Heart right ventricle (tissue), 16 donors: ENCODE measurements around the gene GPER1. TPM values are rescaled to one million over a fixed set of nuclear protein-coding genes. Genes with fewer than 3 reads are reported as not detected.

ENCODE experiments used
- ATAC-seq, 8 donors: fragments of 200-7000 bp; cut with Tn5 transposase; one replicate each; pipeline ENCODE4 v1.9.1; 2020; ENCODE audit warnings: mild to moderate bottlenecking in 8 of 8, moderate library complexity in 8 of 8, moderate number of reproducible peaks in 1 of 8
- DNase-seq, 2 donors: peaks; one replicate each; pipeline ENCODE4 v3.0.0-alpha.2; 2020
- H3K27ac ChIP-seq, 10 donors: fragments of 200-600 bp; sonication (generic) in 2 of 10; one replicate each; pipeline versions ENCODE4 v1.5.0 to v1.8.0; 2020 to 2022; ENCODE audit warnings: mild to moderate bottlenecking in 3 of 10
- H3K27me3 ChIP-seq, 7 donors: fragments of 200-600 bp; one replicate each; pipeline ENCODE4 v1.8.0; 2021 to 2022; ENCODE audit warnings: mild to moderate bottlenecking in 2 of 7
- H3K36me3 ChIP-seq, 9 donors: fragments of 200-600 bp; sonication (generic) in 1 of 9; one replicate each; pipeline versions ENCODE4 v1.5.0 to v1.8.0; 2020 to 2022; ENCODE audit warnings: mild to moderate bottlenecking in 2 of 9
- H3K4me1 ChIP-seq, 9 donors: fragments of 200-600 bp; sonication (generic) in 1 of 9; one replicate each; pipeline versions ENCODE4 v1.5.0 to v1.8.0; 2020 to 2022; ENCODE audit warnings: mild to moderate bottlenecking in 4 of 9
- H3K4me3 ChIP-seq, 10 donors: fragments of 200-600 bp; sonication (generic) in 2 of 10; one replicate each; pipeline versions ENCODE4 v1.5.0 to v1.8.0; 2020 to 2022; ENCODE audit warnings: mild to moderate bottlenecking in 7 of 10, moderate library complexity in 2 of 10
- H3K9me3 ChIP-seq, 11 donors: fragments of 200-600 bp in 10 of 11; sonication (generic) in 2 of 11; one replicate each; pipeline versions ENCODE4 v1.5.0 to v1.8.0; 2013 to 2022; ENCODE audit warnings: mild to moderate bottlenecking in 2 of 11, control low read depth in 1 of 11, moderate library complexity in 1 of 11
- CTCF ChIP-seq, 9 donors: fragments of 200-600 bp; sonication (generic) in 2 of 9; IDR thresholded peaks; one replicate each; pipeline versions ENCODE4 v1.5.0 to v1.8.0; 2021 to 2022; ENCODE audit warnings: antibody characterized with exemption in 9 of 9, mild to moderate bottlenecking in 5 of 9, moderate library complexity in 1 of 9
- WGBS, 2 donors: extraction: QIAGEN DNeasy Blood & Tissue Kit; methylation state at CpG; one replicate each; pipeline ENCODE4 v1.1.7; 2013; ENCODE audit warnings: inconsistent platforms in 1 of 2; 5-methylcytosine and 5-hydroxymethylcytosine counted together
- intact Hi-C, 10 donors: fragments of 100-400 bp; cut with DNase I; formaldehyde crosslinking; loops; one replicate each; pipeline versions ENCODE4 v1.11.1 to v1.14.2; 2022
- polyA plus RNA-seq, 2 donors: library from polyadenylated mRNA; stranded (reverse); fragments of 200-250 nt; gene quantifications; one replicate each; pipeline ENCODE4 v1.2.3, GENCODE V29; 2013
- total RNA-seq, 10 donors: library from RNA; stranded (reverse); fragmentation: NEBNext Ultra II Directional in 3 of 10; extraction: Animal tissue kit (Norgen Biotek cat#: 25700) in 3 of 10; gene quantifications; one replicate each; pipeline versions ENCODE4 v1.2.1 to v1.2.4, GENCODE V29; 2021 to 2023
- donor health status: Arrhythmogenic right ventricular cardiomyopathy.
- donor health status: ischemic (EF 13 %, LVEDD 7.1; RV severe dilation, severe dysfunction).
- donor health status: healthy with polysubstance abuse.
- donor health status: DM: no; HTN: yes; CAD: no.
- donor health status: DM: no; HTN: no; CAD: no.
- donor health status: ischemic (EF 25% LVEDD 6.9; RV normal size, moderate dysfunction).
- donor health status: ischemic (EF 25% LVEDD 5.7; RV mildly dilated, moderate dysfunction).
- donor health status: healthy.
- donor health status: DM: yes; HTN: yes; CAD: no.
- donor health status: Ischemic cardiomyopathy.
- donor health status: ischemic (EF 35%, LVEDD 5.7; RV mildly dilated, moderate dysfunction).
- donor health status: nonischemic (EF 11% LVEDD 7.7; RV severe dilation, severe dysfunction).
- donor health status: DM: yes; HTN: yes; CAD: no.
- donor health status: PGD.
- donor health status: ischemic (EF 29% LVEDD 5.4; RV normal size, mild dysfunction).
- donor health status: nonischemic (EF 23%, LVEDD 6.1; RV moderate dilation, normal function).

GPER1 gene
- total and polyA plus RNA-seq, 12 donors: 1.1 to 4.7 (median 1.9) TPM

DNA sequence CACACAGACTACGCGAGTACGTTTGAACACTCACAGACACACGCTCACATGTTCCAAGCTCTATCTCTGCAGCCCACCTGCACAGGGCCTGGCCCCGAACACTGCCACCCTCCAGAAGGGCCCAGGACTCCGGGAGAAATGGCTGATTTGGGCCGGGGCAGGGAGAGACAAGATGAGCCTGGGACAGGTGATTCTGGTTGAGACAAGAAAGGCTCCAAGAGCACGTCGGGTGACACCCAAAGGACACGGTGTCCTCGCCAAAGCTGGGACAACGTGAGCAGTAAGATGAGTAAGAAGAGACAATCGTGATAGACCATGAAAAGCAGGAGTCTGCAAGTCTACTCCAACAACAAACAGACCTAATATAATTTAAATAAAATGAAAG, 9.2 kb downstream of the GPER1 start:
- ATAC-seq (no peak), DNase-seq (no peak)
- no peak for TF ChIP-seq CTCF (IDR thresholded peaks at IDR 0.05)
- Histone ChIP-seq H3K9me3 (no peaks in the 10 kb centered on the region), H3K4me3 (no peak overlapping the region), H3K36me3 (peaks cover 0 to 26% (median 1%) of the 10 kb centered on the region in 9 donors), H3K27ac (no peak overlapping the region), H3K27me3 (no peaks in the 10 kb centered on the region), H3K4me1 (peaks cover 0 to 16% (median 9%) of the 10 kb centered on the region in 9 donors)
- intact Hi-C loops: no loop called here
- 91 to 93% methylated on average over 13 of the region's 13 CpGs for WGBS, 2 donors

DNA sequence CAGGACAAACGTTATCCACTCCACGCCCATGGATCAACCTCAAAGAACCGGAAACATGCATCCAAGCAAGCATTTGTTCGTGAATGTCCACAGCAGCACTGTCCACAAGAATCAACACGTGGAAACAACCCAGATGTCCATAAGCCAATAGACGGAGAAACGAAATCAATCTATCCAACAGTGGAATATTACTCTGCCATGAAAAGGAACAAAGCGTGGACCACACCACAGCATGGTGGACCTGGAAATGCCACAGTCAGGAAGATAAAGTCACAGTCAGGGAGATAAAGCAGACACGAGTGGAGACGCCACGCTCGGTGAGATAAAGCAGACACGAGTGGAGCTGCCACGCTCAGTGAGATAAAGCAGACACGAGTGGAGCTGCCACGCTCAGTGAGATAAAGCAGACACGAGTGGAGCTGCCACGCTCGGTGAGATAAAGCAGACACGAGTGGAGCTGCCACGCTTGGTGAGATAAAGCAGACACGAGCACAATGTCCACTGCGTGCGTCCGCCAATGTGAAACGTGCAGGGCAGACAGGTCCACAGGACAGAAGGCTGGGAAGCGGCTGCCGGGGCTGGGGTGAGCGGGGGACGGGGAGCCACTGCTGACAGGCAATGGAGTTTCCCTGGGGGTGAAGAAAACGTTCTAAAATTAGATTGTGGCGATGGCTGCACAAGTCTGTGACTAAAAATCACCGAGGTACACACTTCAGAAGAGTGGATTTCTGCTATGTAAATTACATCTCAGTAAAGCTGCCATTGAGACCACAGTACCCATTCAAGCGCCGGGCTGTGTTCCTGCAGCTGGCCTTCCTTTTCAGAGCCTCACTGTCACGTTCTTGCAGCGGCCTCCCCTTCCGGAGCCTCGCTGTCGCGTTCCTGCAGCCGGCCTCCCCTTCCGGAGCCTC, 10.6 kb downstream of the GPER1 start:
- no peaks in the 10 kb centered on the region for H3K9me3 ChIP-seq
- H3K36me3 ChIP-seq: peaks cover 0 to 12% (median 0%) of the 10 kb centered on the region in 9 donors
- no peak for ATAC-seq
- DNase-seq: no peak
- 86 to 90% methylated on average over 43 of the region's 43 CpGs for WGBS, 2 donors
- H3K27me3 ChIP-seq: no peaks in the 10 kb centered on the region
- intact Hi-C loops: no loop called here
- H3K4me1 ChIP-seq: peaks cover 0 to 20% (median 9%) of the 10 kb centered on the region in 9 donors
- no peak for TF ChIP-seq CTCF (IDR thresholded peaks at IDR 0.05)
- no peak overlapping the region for H3K4me3 ChIP-seq
- H3K27ac ChIP-seq: no peak overlapping the region

DNA sequence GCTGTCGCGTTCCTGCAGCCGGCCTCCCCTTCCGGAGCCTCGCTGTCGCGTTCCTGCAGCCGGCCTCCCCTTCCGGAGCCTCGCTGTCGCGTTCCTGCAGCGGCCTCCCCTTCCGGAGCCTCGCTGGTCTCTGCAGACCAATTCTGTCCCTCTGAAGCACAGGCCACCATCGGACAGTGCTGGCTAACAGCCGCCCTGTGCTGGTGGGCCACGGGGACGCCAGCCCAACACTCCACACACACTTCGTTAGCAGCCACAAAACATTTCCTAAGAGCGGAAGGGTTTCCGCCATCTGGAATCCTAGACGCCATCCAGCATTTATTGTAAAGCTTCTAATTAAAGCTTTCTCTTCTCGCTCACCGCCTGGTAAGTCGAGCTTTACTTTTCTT, 11.2 kb downstream of the GPER1 start:
- H3K27ac ChIP-seq: no peak overlapping the region
- 98 to 99% methylated on average over 26 of the region's 26 CpGs for WGBS, 2 donors
- intact Hi-C loops: no loop called here
- no peak overlapping the region for H3K4me3 ChIP-seq
- peaks cover 0 to 6% (median 0%) of the 10 kb centered on the region in 9 donors for H3K36me3 ChIP-seq
- ATAC-seq: no peak
- H3K9me3 ChIP-seq: no peaks in the 10 kb centered on the region
- no peak for TF ChIP-seq CTCF (IDR thresholded peaks at IDR 0.05)
- DNase-seq: no peak
- H3K27me3 ChIP-seq: no peaks in the 10 kb centered on the region
- peaks cover 0 to 25% (median 12%) of the 10 kb centered on the region in 9 donors for H3K4me1 ChIP-seq

- intact Hi-C loops: no loop called here
- no peak overlapping the region for H3K27ac ChIP-seq
- H3K9me3 ChIP-seq: no peaks in the 10 kb centered on the region
- no peak for ATAC-seq
- TF ChIP-seq CTCF (IDR thresholded peaks at IDR 0.05): no peak
- peaks cover 0 to 27% (median 12%) of the 10 kb centered on the region in 9 donors for H3K4me1 ChIP-seq
- peaks cover 0 to 3% (median 0%) of the 10 kb centered on the region in 9 donors for H3K36me3 ChIP-seq
- H3K4me3 ChIP-seq: no peak overlapping the region
- no peak for DNase-seq
- 96 to 97% methylated on average over 16 of the region's 16 CpGs for WGBS, 2 donors
- no peaks in the 10 kb centered on the region for H3K27me3 ChIP-seq
These were observed 11.7 kb downstream of the GPER1 start for GRCh38 chr7:1099637-1100036.
